DND-41 (cell line): Measurements from ENCODE around the gene HARS2.

Experiments used
- ATAC-seq: fragments of 200-7000 bp; cut with Tn5 transposase; 3 replicates; pipeline ENCODE4 v1.9.1; 2021; ENCODE audit warnings: low read depth; ENCODE audit not compliant: insufficient read depth
- DNase-seq: peaks from one replicate; pipeline ENCODE4 v3.0.0-alpha.2; 2020
- H2AFZ ChIP-seq: 2 replicates; pipeline ENCODE4 v1.6.0; 2012; ENCODE audit warnings: low read depth, low read length
- H3K27ac ChIP-seq: 2 replicates; pipeline ENCODE4 v1.5.1; 2012; ENCODE audit warnings: low read length, inconsistent platforms
- H3K27me3 ChIP-seq: fragments of 200-600 bp; sonication (generic); 2 replicates; pipeline ENCODE4 v1.6.0; 2012; ENCODE audit warnings: low read length, mild to moderate bottlenecking, inconsistent platforms; ENCODE audit not compliant: insufficient read depth, poor library complexity
- H3K36me3 ChIP-seq: 2 replicates; pipeline ENCODE4 v1.5.1; 2012; ENCODE audit warnings: low read length, inconsistent platforms; ENCODE audit not compliant: insufficient read depth
- H3K4me1 ChIP-seq: 2 replicates; pipeline ENCODE4 v1.5.1; 2012; ENCODE audit warnings: mild to moderate bottlenecking, low read length; ENCODE audit not compliant: insufficient read depth
- H3K4me2 ChIP-seq: 2 replicates; pipeline ENCODE4 v1.6.0; 2012; ENCODE audit warnings: mild to moderate bottlenecking, moderate library complexity, low read length, inconsistent platforms; ENCODE audit not compliant: insufficient read depth
- H3K4me3 ChIP-seq, 2 experiments: fragments of 200-600 bp in 1 of 2; shearing (Covaris generic) in 1 of 2; 2 replicates each; pipeline ENCODE4 v1.5.1; 2012 to 2016; ENCODE audit warnings: inconsistent platforms in 2 of 2, low read length in 2 of 2, mild to moderate bottlenecking in 2 of 2, low read depth in 1 of 2, moderate library complexity in 1 of 2
- H3K79me2 ChIP-seq: 2 replicates; pipeline ENCODE4 v1.6.0; 2012; ENCODE audit warnings: low read length, inconsistent platforms; ENCODE audit not compliant: insufficient read depth
- H3K9ac ChIP-seq: 2 replicates; pipeline ENCODE4 v1.6.0; 2012; ENCODE audit warnings: low read depth, mild to moderate bottlenecking, inconsistent platforms, low read length, moderate library complexity
- H3K9me3 ChIP-seq: 2 replicates; pipeline ENCODE4 v1.5.1; 2012; ENCODE audit warnings: low read length, moderate library complexity, mild to moderate bottlenecking, inconsistent platforms; ENCODE audit not compliant: insufficient read depth, severe bottlenecking
- H4K20me1 ChIP-seq: 2 replicates; pipeline ENCODE4 v1.6.0; 2012; ENCODE audit warnings: low read length; ENCODE audit not compliant: insufficient read depth
- CTCF ChIP-seq: IDR thresholded peaks from 2 replicates; pipeline ENCODE4 v1.5.1; 2012; ENCODE audit warnings: borderline replicate concordance, low read length, moderate library complexity, mild to moderate bottlenecking; ENCODE audit not compliant: poor library complexity, severe bottlenecking; ENCODE audit errors: extremely low read depth
- EZH2 ChIP-seq: IDR thresholded peaks from 3 replicates; pipeline ENCODE4 v1.6.1; 2012; ENCODE audit warnings: borderline replicate concordance, low read depth, mild to moderate bottlenecking, moderate library complexity, low read length, inconsistent platforms; ENCODE audit not compliant: severe bottlenecking

The HARS2 gene

GRCh38 chr5:140733098-140733497, 41.8 kb downstream of the HARS2 start:
- Histone ChIP-seq H3K9ac (no peak overlapping the region), H2AFZ (no peak overlapping the region)
- no peak for ATAC-seq

GRCh38 chr5:140734354-140734753, 43.1 kb downstream of the HARS2 start:
- Histone ChIP-seq H3K36me3 (no peaks in the 10 kb centered on the region), H3K27me3 (no peaks in the 10 kb centered on the region), H3K4me2 (no peak overlapping the region), H3K27ac (no peak overlapping the region), H3K9me3 (no peaks in the 10 kb centered on the region), H4K20me1 (no peaks in the 10 kb centered on the region), H2AFZ (no peak overlapping the region), H3K9ac (no peak overlapping the region), H3K4me1 (no peaks in the 10 kb centered on the region), H3K79me2 (no peaks in the 10 kb centered on the region), H3K4me3 (no peak overlapping the region)
- TF ChIP-seq CTCF (no peak), EZH2 (no peak)
- DNase-seq (no peak), ATAC-seq (no peak)

More at GRCh38 chr5:140733098-140733497, 41.8 kb downstream of the HARS2 start:
- no peaks in the 10 kb centered on the region for H3K27me3 ChIP-seq
- H3K4me1 ChIP-seq: no peaks in the 10 kb centered on the region
- DNase-seq: no peak
- no peaks in the 10 kb centered on the region for H4K20me1 ChIP-seq
- H3K36me3 ChIP-seq: no peaks in the 10 kb centered on the region
- no peaks in the 10 kb centered on the region for H3K79me2 ChIP-seq
- no peak for TF ChIP-seq CTCF
- no peak for TF ChIP-seq EZH2
- no peak overlapping the region for H3K4me3 ChIP-seq
- no peaks in the 10 kb centered on the region for H3K9me3 ChIP-seq
- no peak overlapping the region for H3K4me2 ChIP-seq
- H3K27ac ChIP-seq: no peak overlapping the region

- Histone ChIP-seq H3K4me2 (no peak overlapping the region), H3K36me3 (no peaks in the 10 kb centered on the region), H3K27me3 (no peaks in the 10 kb centered on the region), H3K4me3 (no peak overlapping the region), H3K79me2 (no peaks in the 10 kb centered on the region), H3K4me1 (no peaks in the 10 kb centered on the region), H3K9me3 (no peaks in the 10 kb centered on the region), H3K27ac (no peak overlapping the region), H3K9ac (no peak overlapping the region), H4K20me1 (no peaks in the 10 kb centered on the region), H2AFZ (no peak overlapping the region)
- DNase-seq: no peak
- TF ChIP-seq CTCF (no peak), EZH2 (no peak)
- no peak for ATAC-seq
Observed at GRCh38 chr5:140737486-140737885, 46.2 kb downstream of the HARS2 start.

DNA sequence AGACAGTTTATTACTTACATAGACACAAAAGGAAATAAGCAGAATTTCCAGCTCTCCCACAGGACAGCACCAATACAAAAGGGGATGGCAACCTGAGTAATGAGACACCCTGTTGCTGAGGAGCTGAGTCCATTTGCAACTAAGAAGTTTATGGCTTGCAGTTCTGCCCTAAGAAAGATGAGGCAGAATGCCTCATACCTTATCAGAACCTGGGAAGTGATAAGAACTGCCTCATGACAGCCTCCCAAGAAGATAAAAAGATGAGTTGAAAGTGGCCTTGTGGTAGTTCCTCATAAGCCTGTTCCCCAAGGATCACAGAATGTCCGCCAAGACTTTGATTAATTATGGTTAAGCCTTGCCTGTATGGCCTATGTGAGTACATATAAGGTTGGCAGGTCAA, 50.7 kb downstream of the HARS2 start:
- H3K9ac ChIP-seq: no peak overlapping the region
- H3K27me3 ChIP-seq: no peaks in the 10 kb centered on the region
- H3K9me3 ChIP-seq: no peaks in the 10 kb centered on the region
- no peaks in the 10 kb centered on the region for H3K79me2 ChIP-seq
- no peak for ATAC-seq
- no peak for TF ChIP-seq CTCF
- no peak for TF ChIP-seq EZH2
- no peaks in the 10 kb centered on the region for H3K4me1 ChIP-seq
- no peaks in the 10 kb centered on the region for H4K20me1 ChIP-seq
- no peak overlapping the region for H3K4me2 ChIP-seq
- H3K27ac ChIP-seq: no peak overlapping the region
- no peak for DNase-seq
- no peak overlapping the region for H3K4me3 ChIP-seq
- no peak overlapping the region for H2AFZ ChIP-seq
- no peaks in the 10 kb centered on the region for H3K36me3 ChIP-seq
